Uterus (tissue), 4 donors: ENCODE results near the gene RUNX1. TPM values are rescaled to one million over a fixed set of nuclear protein-coding genes. Genes with fewer than 3 reads are reported as not detected.

Source experiments
- DNase-seq, 2 donors: peaks; one replicate each; pipeline ENCODE4 v3.0.0-alpha.2; 2019 to 2020
- H3K27ac ChIP-seq, 2 donors: fragments of 200-600 bp; sonication (generic); 1 replicate in 1 of 2; 2 replicates in 1 of 2; pipeline ENCODE4 v1.5.1; 2016 to 2018
- H3K27me3 ChIP-seq, 2 donors: fragments of 200-600 bp; sonication (generic); one replicate each; pipeline ENCODE4 v1.5.1; 2018 to 2019; ENCODE audit warnings: control low read depth in 1 of 2
- H3K36me3 ChIP-seq, 2 donors: fragments of 200-600 bp; sonication (generic); one replicate each; pipeline ENCODE4 v1.5.1; 2019; ENCODE audit warnings: control low read depth in 1 of 2
- H3K4me1 ChIP-seq, 2 donors: fragments of 200-600 bp; sonication (generic); one replicate each; pipeline ENCODE4 v1.5.1; 2018 to 2019; ENCODE audit warnings: control low read depth in 1 of 2
- H3K4me3 ChIP-seq, 2 donors: fragments of 200-600 bp; sonication (generic); 1 replicate in 1 of 2; 2 replicates in 1 of 2; pipeline ENCODE4 v1.5.1; 2018 to 2019; ENCODE audit warnings: mild to moderate bottlenecking in 1 of 2
- H3K9me3 ChIP-seq, 2 donors: fragments of 200-600 bp; sonication (generic); one replicate each; pipeline ENCODE4 v1.5.1; 2019; ENCODE audit warnings: control low read depth in 1 of 2
- POLR2A ChIP-seq, 2 donors: fragments of 450-650 bp; IDR thresholded peaks; one replicate each; pipeline ENCODE4 v1.6.1; 2016; ENCODE audit warnings: antibody characterized with exemption in 2 of 2, mild to moderate bottlenecking in 1 of 2, moderate library complexity in 1 of 2
- intact Hi-C: fragments of 100-400 bp; cut with DNase I; formaldehyde crosslinking; loops from one replicate; pipeline ENCODE4 v1.15.1; 2023; ENCODE audit warnings: low total_unique reads
- total RNA-seq, 4 donors: library from RNA; depleted of rRNA in 3 of 4; stranded (reverse); fragments of >200 nt in 3 of 4; gene quantifications; one replicate each; pipeline versions ENCODE4 v1.1.0 to v1.2.4, GENCODE V29; 2014 to 2023
- TF ChIP-seq, protein P1 (sequence below), 4 experiments: fragments of 200-600 bp in 2 of 4; fragments of 450-650 bp in 2 of 4; sonication (generic) in 2 of 4; IDR thresholded peaks; one replicate each; pipeline ENCODE4 v1.5.1; 2016 to 2019; ENCODE audit warnings: antibody characterized with exemption in 4 of 4, mild to moderate bottlenecking in 2 of 4, moderate library complexity in 1 of 4
- donor health status: DM: yes; HTN: yes; CAD: no.

RUNX1 gene
- total RNA-seq, 4 donors from 2014 or later = under 0.01 to 13.2 (median 8.7) TPM

DNA sequence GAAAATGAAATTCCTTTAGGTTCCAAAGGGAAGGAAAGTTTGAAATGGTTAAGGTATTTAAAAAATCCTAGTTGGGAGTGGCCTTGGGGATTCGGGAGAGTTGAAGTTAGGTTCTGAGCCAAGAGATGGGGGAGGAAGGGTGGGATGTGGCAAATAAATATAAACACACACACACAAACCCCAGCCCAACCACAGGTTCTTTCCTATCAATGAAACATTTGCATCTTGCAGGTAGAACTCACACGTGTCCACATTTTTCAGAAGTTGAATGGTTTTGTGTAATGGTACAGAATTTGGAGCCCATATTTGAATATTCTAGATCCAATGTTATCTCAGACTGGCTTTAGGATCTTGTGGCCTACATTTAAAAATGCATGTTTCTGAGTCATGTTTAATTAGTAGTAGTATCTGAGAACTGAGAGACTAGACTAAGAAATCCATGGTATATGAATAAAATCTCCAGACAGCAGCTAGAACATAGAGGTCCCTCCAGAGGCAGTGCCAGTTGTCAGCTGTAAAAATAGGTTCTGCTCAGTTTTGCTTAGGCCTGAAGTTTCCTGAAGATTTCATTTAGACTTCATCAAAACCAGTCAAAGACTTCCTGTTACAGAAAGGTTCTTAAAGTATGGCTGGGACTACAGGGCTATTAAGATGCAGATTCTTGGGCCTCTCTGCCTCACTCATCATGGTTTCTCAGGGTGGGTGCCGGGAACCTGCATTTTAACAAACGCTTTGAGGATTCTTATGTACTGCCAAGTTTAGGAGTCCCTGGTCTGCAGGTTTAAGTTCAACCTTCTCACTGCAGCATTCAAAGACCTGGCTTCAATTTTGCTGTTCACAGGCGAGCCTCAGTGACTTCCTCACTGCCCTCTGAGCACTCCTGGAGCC lies 21.3 kb downstream of the RUNX1 start:
- Histone ChIP-seq H3K9me3 (no peaks in the 10 kb centered on the region), H3K27ac (no peak overlapping the region), H3K27me3 (no peaks in the 10 kb centered on the region), H3K36me3 (no peaks in the 10 kb centered on the region), H3K4me3 (no peak overlapping the region), H3K4me1 (no peaks in the 10 kb centered on the region)
- intact Hi-C loops = no loop called here
- TF ChIP-seq, protein P1, sequence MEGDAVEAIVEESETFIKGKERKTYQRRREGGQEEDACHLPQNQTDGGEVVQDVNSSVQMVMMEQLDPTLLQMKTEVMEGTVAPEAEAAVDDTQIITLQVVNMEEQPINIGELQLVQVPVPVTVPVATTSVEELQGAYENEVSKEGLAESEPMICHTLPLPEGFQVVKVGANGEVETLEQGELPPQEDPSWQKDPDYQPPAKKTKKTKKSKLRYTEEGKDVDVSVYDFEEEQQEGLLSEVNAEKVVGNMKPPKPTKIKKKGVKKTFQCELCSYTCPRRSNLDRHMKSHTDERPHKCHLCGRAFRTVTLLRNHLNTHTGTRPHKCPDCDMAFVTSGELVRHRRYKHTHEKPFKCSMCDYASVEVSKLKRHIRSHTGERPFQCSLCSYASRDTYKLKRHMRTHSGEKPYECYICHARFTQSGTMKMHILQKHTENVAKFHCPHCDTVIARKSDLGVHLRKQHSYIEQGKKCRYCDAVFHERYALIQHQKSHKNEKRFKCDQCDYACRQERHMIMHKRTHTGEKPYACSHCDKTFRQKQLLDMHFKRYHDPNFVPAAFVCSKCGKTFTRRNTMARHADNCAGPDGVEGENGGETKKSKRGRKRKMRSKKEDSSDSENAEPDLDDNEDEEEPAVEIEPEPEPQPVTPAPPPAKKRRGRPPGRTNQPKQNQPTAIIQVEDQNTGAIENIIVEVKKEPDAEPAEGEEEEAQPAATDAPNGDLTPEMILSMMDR (IDR thresholded peaks at IDR 0.05) = no peak
- DNase-seq = no peak

DNA sequence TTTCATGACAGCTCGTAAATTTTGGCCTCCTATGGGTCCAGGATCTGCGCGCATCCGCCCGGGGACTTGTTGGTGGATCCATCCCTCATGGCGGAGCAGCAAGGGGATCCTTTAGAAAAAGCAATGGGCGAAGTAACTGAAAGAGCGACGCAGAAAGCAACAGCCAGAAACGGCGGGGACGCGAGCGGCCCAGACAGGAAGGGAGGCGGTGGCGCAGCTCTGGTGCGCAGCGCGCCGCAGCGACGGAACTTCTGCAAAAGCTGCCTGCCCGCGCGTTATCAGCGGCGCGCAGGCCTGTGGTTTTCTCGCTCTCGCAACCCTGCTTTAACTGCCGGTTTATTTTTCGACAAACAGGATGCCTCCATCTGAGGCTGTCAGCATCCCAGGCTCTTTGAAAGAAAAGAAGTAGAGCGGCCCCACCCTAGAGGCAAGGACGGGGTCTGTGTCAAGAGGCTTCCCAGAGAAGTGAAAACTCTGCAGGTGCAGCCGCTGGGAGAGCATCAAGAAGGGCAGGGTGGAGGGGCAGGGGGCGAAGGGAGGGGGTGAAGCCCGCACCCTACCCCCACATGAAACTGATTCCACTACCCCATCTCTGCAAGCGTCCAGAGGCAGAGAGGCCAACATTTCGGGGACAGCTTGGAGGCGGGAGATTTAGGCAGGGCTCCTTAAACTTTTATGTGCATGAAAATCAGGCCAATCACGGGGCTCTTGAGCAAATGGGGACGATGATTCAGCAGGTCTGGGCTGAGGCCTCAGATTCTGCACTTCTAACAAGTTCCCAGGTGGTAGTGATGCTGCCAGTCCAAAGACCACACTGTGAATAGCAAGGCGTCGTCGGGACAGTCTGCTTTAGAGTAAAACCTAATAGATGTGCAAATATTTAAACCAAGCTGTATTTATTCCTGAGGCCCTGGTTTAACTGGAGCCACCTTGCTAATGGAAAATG lies 22.2 kb downstream of the RUNX1 start:
- DNase-seq = peak in 1 of 2 donors; percentile 25
- TF ChIP-seq, protein P1 (IDR thresholded peaks at IDR 0.05) = no peak
- no peak for TF ChIP-seq POLR2A (IDR thresholded peaks at IDR 0.05)
- intact Hi-C loops = no loop called here
- no peaks in the 10 kb centered on the region for H3K36me3 ChIP-seq
- H3K4me3 ChIP-seq = no peak overlapping the region
- no peaks in the 10 kb centered on the region for H3K27me3 ChIP-seq
- no peaks in the 10 kb centered on the region for H3K9me3 ChIP-seq
- no peaks in the 10 kb centered on the region for H3K4me1 ChIP-seq
- no peak overlapping the region for H3K27ac ChIP-seq

DNA sequence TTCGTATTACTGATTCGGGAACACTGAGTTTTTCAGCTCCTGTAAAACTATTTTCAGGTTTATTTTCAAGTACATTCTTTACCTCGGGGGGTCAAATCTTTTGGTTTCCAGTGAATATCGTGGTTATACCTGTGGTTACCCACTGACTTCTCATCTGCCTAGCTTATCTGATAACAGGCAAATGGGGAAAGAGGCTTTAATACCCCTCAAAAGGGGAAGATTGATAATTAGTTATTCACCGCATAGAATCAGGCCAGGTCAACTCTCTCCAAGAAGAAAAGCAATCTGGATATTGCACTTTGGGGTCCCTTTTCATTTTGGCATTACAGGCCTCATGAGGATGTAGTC lies 23.0 kb downstream of the RUNX1 start:
- Histone ChIP-seq H3K4me3 (no peak overlapping the region), H3K27ac (no peak overlapping the region), H3K36me3 (no peaks in the 10 kb centered on the region), H3K4me1 (no peaks in the 10 kb centered on the region), H3K9me3 (no peaks in the 10 kb centered on the region), H3K27me3 (no peaks in the 10 kb centered on the region)
- intact Hi-C loops = no loop called here
- TF ChIP-seq POLR2A (IDR thresholded peaks at IDR 0.05) = no peak
- TF ChIP-seq, protein P1 (IDR thresholded peaks at IDR 0.05) = no peak
- DNase-seq = no peak

DNA sequence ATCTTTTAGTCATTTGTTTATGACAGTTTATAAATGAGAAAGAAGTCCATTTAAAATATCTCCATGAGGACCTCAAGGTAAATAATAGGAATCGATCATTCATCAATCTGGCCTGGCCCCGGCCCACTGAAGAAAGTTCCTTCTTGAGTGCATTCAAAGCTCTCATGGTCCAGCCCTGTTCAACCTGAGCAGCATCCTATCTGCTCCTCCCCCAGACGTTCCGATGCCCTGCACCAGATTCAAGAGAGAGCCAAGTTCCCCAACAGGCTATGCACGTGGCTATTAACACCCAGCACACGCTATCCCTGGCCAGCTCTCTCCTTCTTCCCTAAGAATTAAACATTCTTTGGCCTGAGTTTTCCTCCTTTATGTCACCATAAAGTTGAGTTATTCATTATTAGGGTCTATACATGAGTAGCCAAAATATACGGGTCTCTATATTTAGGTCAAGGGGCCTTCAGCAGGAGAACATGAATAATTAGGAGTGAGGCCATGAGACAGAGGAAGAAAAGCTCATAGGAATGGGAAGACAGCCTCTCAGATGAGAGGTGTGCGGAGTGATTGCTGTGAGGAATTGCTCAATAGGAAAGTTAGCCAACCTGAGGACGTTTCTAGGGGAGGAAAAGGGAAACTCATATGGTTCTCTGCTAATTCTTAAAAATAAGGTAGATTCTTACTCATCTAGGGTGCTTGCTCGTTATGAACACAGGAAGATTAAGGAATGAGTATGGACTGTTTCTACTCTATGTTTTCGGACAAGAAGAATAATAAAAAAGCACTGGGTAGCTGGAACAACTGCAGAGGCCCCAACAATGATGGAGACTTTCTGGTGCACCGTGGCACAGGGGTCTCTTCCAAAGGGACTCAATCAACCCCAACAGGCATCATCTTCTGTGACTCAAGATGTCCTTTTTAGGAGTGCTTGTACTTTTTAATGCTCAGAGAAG lies 23.6 kb downstream of the RUNX1 start:
- no peaks in the 10 kb centered on the region for H3K4me1 ChIP-seq
- H3K9me3 ChIP-seq = no peaks in the 10 kb centered on the region
- DNase-seq = no peak
- intact Hi-C loops = no loop called here
- H3K36me3 ChIP-seq = no peaks in the 10 kb centered on the region
- no peak for TF ChIP-seq POLR2A (IDR thresholded peaks at IDR 0.05)
- TF ChIP-seq, protein P1 (IDR thresholded peaks at IDR 0.05) = no peak
- H3K27ac ChIP-seq = no peak overlapping the region
- no peaks in the 10 kb centered on the region for H3K27me3 ChIP-seq
- no peak overlapping the region for H3K4me3 ChIP-seq
